T-helper 1 cell treated with Interleukin-12 subunit alpha and Interleukin-12 subunit beta and Interleukin-4 antibody, amounts not matched to agents 30 μg/mL and 1 μg/mL, for 36 hours (primary cell): Measurements from ENCODE around the gene SHANK2.
"Not testable (repeated sequence)": the region's sequence is repeated elsewhere in the genome, so short reads cannot be mapped to it uniquely, and the experiment has no call there.

Source experiments
- H3K27ac Mint-ChIP-seq: one replicate; pipeline ENCODE4 v1.8.0; 2021; ENCODE audit warnings: mild to moderate bottlenecking, mixed read lengths
- H3K27me3 Mint-ChIP-seq: one replicate; pipeline ENCODE4 v1.8.0; 2021; ENCODE audit warnings: low read depth, mixed read lengths
- H3K36me3 Mint-ChIP-seq: one replicate; pipeline ENCODE4 v1.8.0; 2021; ENCODE audit warnings: low read depth, mixed read lengths
- H3K4me1 Mint-ChIP-seq: one replicate; pipeline ENCODE4 v1.8.0; 2021; ENCODE audit warnings: low read depth, mixed read lengths
- H3K4me3 Mint-ChIP-seq: one replicate; pipeline ENCODE4 v1.8.0; 2021; ENCODE audit warnings: mild to moderate bottlenecking, moderate library complexity, mixed read lengths
- H3K9me3 Mint-ChIP-seq: one replicate; pipeline ENCODE4 v1.8.0; 2021; ENCODE audit warnings: mixed read lengths

Gene SHANK2

DNA sequence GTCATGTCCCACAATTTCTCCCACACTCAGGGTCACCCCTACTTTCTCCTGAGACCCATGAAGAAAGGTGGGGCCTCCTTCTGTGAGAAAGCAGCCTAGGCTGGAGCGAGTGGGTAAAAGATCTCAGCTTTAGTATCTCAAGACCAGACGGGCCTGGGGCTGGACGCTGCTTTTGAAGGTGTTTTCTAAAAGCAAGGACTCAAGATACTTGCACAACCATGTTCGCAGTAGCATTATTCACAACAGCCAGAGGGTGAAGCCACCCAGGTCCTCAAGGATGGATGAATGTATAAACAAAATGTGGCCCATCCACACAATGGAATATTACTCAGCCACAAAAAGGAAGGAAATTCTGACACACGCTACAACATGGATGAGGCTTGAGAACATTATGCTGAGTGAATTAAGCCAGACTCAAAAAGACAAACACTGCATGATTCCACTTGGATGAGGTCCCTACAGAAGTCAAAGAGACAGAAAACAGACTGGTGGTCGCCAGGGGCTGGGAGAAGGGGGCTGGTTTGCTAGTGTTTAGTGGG is 10.6 kb downstream of the SHANK2 start:
- Mint-ChIP-seq H3K36me3 (no peaks in the 10 kb centered on the region), H3K27me3 (peaks cover 11% of the 10 kb centered on the region), H3K9me3 (no peaks in the 10 kb centered on the region), H3K27ac (no peak overlapping the region), H3K4me3 (no peak overlapping the region), H3K4me1 (peaks cover 4% of the 10 kb centered on the region)

- H3K27ac Mint-ChIP-seq = no peak overlapping the region
- peaks cover 11% of the 10 kb centered on the region for H3K27me3 Mint-ChIP-seq
- peaks cover 4% of the 10 kb centered on the region for H3K4me1 Mint-ChIP-seq
- no peaks in the 10 kb centered on the region for H3K36me3 Mint-ChIP-seq
- no peaks in the 10 kb centered on the region for H3K9me3 Mint-ChIP-seq
- H3K4me3 Mint-ChIP-seq = no peak overlapping the region
Observed at GRCh38 chr11:71240865-71241691, 11.3 kb downstream of the SHANK2 start.

GRCh38 chr11:71240061-71240690 is 12.2 kb downstream of the SHANK2 start:
- Mint-ChIP-seq H3K4me3 (no peak overlapping the region), H3K9me3 (no peaks in the 10 kb centered on the region), H3K4me1 (peaks cover 4% of the 10 kb centered on the region), H3K27me3 (peaks cover 11% of the 10 kb centered on the region), H3K36me3 (no peaks in the 10 kb centered on the region), H3K27ac (no peak overlapping the region)

DNA sequence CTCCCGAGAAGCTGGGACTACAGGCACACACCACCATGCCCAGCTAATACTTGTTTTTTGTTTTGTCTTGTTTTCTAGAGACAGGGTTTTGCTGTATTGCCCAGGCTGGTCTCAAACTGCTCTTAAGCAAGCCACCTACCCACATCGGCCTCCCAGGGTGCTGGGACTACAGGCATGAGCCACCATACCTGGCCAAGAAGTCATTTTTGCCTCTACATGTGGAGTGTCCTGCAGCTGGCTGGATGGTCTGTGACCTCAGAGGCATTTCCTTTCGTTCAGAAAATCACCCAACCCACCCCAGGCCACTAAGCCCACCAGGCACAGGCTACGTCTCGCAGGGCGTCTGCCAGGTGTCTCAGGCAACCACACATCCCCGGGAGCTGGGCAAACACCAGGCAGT is 12.8 kb downstream of the SHANK2 start:
- H3K27me3 Mint-ChIP-seq = peaks cover 11% of the 10 kb centered on the region
- H3K4me1 Mint-ChIP-seq = peaks cover 4% of the 10 kb centered on the region
- H3K36me3 Mint-ChIP-seq = no peaks in the 10 kb centered on the region
- no peaks in the 10 kb centered on the region for H3K9me3 Mint-ChIP-seq
- no peak overlapping the region for H3K27ac Mint-ChIP-seq
- no peak overlapping the region for H3K4me3 Mint-ChIP-seq

GRCh38 chr11:71238941-71239340 is 13.4 kb downstream of the SHANK2 start:
- no peaks in the 10 kb centered on the region for H3K9me3 Mint-ChIP-seq
- peaks cover 4% of the 10 kb centered on the region for H3K4me1 Mint-ChIP-seq
- H3K27ac Mint-ChIP-seq = no peak overlapping the region
- no peak overlapping the region for H3K4me3 Mint-ChIP-seq
- H3K27me3 Mint-ChIP-seq = peaks cover 11% of the 10 kb centered on the region
- H3K36me3 Mint-ChIP-seq = no peaks in the 10 kb centered on the region

- Mint-ChIP-seq H3K9me3 (no peaks in the 10 kb centered on the region), H3K4me1 (peaks cover 4% of the 10 kb centered on the region), H3K27ac (no peak overlapping the region), H3K4me3 (no peak overlapping the region), H3K36me3 (no peaks in the 10 kb centered on the region), H3K27me3 (peaks cover 11% of the 10 kb centered on the region)
Observed at GRCh38 chr11:71238285-71238875, 14.0 kb downstream of the SHANK2 start.

- H3K27ac Mint-ChIP-seq = no peak overlapping the region
- H3K36me3 Mint-ChIP-seq = no peaks in the 10 kb centered on the region
- H3K4me3 Mint-ChIP-seq = no peak overlapping the region
- peaks cover 4% of the 10 kb centered on the region for H3K4me1 Mint-ChIP-seq
- peaks cover 11% of the 10 kb centered on the region for H3K27me3 Mint-ChIP-seq
- H3K9me3 Mint-ChIP-seq = no peaks in the 10 kb centered on the region
Observed at GRCh38 chr11:71237853-71238252, 14.5 kb downstream of the SHANK2 start.

GRCh38 chr11:71236836-71237475 is 15.4 kb downstream of the SHANK2 start:
- no peak overlapping the region for H3K27ac Mint-ChIP-seq
- H3K9me3 Mint-ChIP-seq = no peaks in the 10 kb centered on the region
- peaks cover 4% of the 10 kb centered on the region for H3K4me1 Mint-ChIP-seq
- peaks cover 6% of the 10 kb centered on the region for H3K27me3 Mint-ChIP-seq
- H3K4me3 Mint-ChIP-seq = no peak overlapping the region
- H3K36me3 Mint-ChIP-seq = no peaks in the 10 kb centered on the region

DNA sequence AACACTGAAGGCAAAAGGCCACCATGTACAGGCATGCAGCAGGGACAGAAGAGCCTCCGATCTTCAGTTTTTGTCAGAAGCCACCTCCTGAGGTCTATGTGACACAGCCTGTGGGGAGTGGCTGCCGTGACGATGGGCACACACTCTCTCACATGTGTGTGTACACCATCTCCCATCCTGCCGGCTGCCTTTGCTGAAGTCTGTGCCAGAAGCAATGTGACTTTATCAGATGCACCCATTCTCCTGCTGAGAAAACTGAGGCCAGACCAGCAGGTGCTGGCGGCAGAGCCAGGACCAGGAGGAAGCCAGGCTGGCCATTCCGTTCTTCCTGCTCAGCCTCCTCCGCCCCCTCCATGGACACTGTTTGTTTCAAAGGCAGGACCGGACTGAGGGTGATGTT is 16.7 kb downstream of the SHANK2 start:
- no peaks in the 10 kb centered on the region for H3K36me3 Mint-ChIP-seq
- no peak overlapping the region for H3K27ac Mint-ChIP-seq
- H3K4me3 Mint-ChIP-seq = no peak overlapping the region
- H3K9me3 Mint-ChIP-seq = no peaks in the 10 kb centered on the region
- no peaks in the 10 kb centered on the region for H3K4me1 Mint-ChIP-seq
- H3K27me3 Mint-ChIP-seq = no peaks in the 10 kb centered on the region

- H3K27ac Mint-ChIP-seq, H3K27me3 Mint-ChIP-seq, H3K9me3 Mint-ChIP-seq, H3K4me3 Mint-ChIP-seq, H3K4me1 Mint-ChIP-seq, H3K36me3 Mint-ChIP-seq: not testable (repeated sequence)
Observed at GRCh38 chr11:71233896-71234852, 18.2 kb downstream of the SHANK2 start.

- Mint-ChIP-seq H3K9me3 (peaks cover 13% of the 10 kb centered on the region), H3K4me3 (no peak overlapping the region), H3K4me1 (no peaks in the 10 kb centered on the region), H3K36me3 (no peaks in the 10 kb centered on the region), H3K27ac (no peak overlapping the region), H3K27me3 (no peaks in the 10 kb centered on the region)
Observed at GRCh38 chr11:71232364-71232763, 20.0 kb downstream of the SHANK2 start.

GRCh38 chr11:71228961-71229360 is 23.4 kb downstream of the SHANK2 start:
- H3K27me3 Mint-ChIP-seq = no peaks in the 10 kb centered on the region
- H3K36me3 Mint-ChIP-seq = no peaks in the 10 kb centered on the region
- no peak overlapping the region for H3K4me3 Mint-ChIP-seq
- peaks cover 35% of the 10 kb centered on the region for H3K9me3 Mint-ChIP-seq
- H3K4me1 Mint-ChIP-seq = no peaks in the 10 kb centered on the region
- H3K27ac Mint-ChIP-seq = no peak overlapping the region

DNA sequence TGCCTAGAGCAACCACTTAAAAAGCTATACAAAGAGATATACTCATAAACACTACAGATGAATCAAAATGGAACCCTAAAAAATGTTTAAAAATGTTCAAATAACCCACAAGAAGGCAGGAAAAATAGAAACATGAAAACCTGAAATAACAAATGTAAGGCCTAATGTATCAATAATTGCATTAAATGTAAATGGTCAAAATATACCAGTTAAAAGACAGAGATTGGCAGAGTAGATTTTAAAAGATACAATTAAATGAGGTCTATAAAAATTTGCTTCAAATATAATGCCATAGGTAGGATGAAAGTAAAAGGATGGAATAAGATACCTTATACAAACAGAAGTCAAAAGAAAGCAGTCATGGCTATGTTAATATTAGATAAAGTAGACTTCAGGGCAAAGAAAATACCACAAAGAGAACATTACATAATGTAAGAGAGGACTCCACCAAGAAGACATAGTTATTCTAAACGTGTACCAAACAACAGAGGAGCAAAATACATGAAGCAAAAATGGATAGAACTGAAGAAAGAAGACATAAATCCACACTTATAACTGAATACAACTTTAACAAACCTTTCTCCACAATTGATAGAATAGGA is 25.2 kb downstream of the SHANK2 start:
- Mint-ChIP-seq H3K36me3 (no peaks in the 10 kb centered on the region), H3K9me3 (peaks cover 38% of the 10 kb centered on the region), H3K27ac (no peak overlapping the region), H3K4me3 (no peak overlapping the region), H3K4me1 (no peaks in the 10 kb centered on the region), H3K27me3 (no peaks in the 10 kb centered on the region)
